ENCODE data around the gene ATP11A. TPM values are rescaled to one million over a fixed set of nuclear protein-coding genes. Genes with fewer than 3 reads are reported as not detected.

ATP11A gene
- total and polyA plus RNA-seq, 2 donors (not counting 3 experiments of a cell fraction or from before 2014, with no cell fraction given) = 16.5 to 88.1 TPM

- POLR2A ChIA-PET = no interaction called here
- Histone ChIP-seq H4K20me1 (replicated peaks; ENCODE audit: control insufficient read depth, extremely low read depth, insufficient read depth, low read length) (no peaks in the 10 kb centered on the region), H3K9ac (replicated peaks; ENCODE audit: extremely low read depth, insufficient read depth, low read length) (no peak overlapping the region), H3K9me1 (replicated peaks; ENCODE audit: control insufficient read depth, extremely low read depth, insufficient read depth, low read length) (no peaks in the 10 kb centered on the region), H3K27ac (ENCODE audit: insufficient read depth, low read depth, low read length) (no peak overlapping the region), H3K4me3 (replicated peaks in 1 of 3; ENCODE audit: insufficient read depth in 1 of 3, low read depth in 1 of 3, low read length in 3 of 3) (no peak overlapping the region), H2AFZ (ENCODE audit: low read depth, low read length) (no peak overlapping the region), H3K4me1 (ENCODE audit: control insufficient read depth, extremely low read depth, insufficient read depth, low read length) (no peaks in the 10 kb centered on the region), H3K4me2 (ENCODE audit: insufficient read depth, low read length) (no peak overlapping the region), H3K27me3 (ENCODE audit: control insufficient read depth in 2 of 2, insufficient read depth in 2 of 2, low read length in 2 of 2) (peaks cover 0 to 4% of the 10 kb centered on the region in 2 experiments), H3K36me3 (ENCODE audit: control insufficient read depth in 2 of 2, extremely low read depth in 1 of 2, insufficient read depth in 2 of 2, low read length in 2 of 2) (no peaks in the 10 kb centered on the region), H3K9me3 (replicated peaks; ENCODE audit: control insufficient read depth, insufficient read depth, low read length) (no peaks in the 10 kb centered on the region), H3K79me2 (ENCODE audit: control insufficient read depth, insufficient read depth, low read length) (no peaks in the 10 kb centered on the region)
- TF ChIP-seq MYC (IDR thresholded peaks at IDR 0.05; ENCODE audit: low read depth, low read length) = no peak
- no peak for TF ChIP-seq GATA2 (IDR thresholded peaks at IDR 0.05; ENCODE audit: insufficient read depth, insufficient read length, low read depth, low read length)
- TF ChIP-seq POLR2AphosphoS5 (IDR thresholded peaks at IDR 0.05; ENCODE audit: insufficient read depth, low read depth, low read length) = no peak
- TF ChIP-seq FOS (IDR thresholded peaks at IDR 0.05; ENCODE audit: borderline replicate concordance, insufficient read depth, low read length) = no peak
- TF ChIP-seq JUN (IDR thresholded peaks at IDR 0.05; ENCODE audit: borderline replicate concordance, insufficient read depth, insufficient read length, low read depth) = no peak
- no peak for TF ChIP-seq CTCF (IDR thresholded peaks at IDR 0.05; ENCODE audit: extremely low read depth in 1 of 2, insufficient read depth in 1 of 2, low read depth in 1 of 2, low read length in 2 of 2)
- TF ChIP-seq POLR2A (IDR thresholded peaks at IDR 0.05; ENCODE audit: low read depth, low read length) = no peak
- TF ChIP-seq EZH2 (IDR thresholded peaks at IDR 0.05; ENCODE audit: borderline replicate concordance, low read depth, low read length, severe bottlenecking) = no peak
- no peak for TF ChIP-seq MAX (IDR thresholded peaks at IDR 0.05; ENCODE audit: insufficient read depth, insufficient read length)
- DNase-seq (ENCODE audit: low read depth, low spot score) (no peak), FAIRE-seq (no peak)
- dilution Hi-C loops (cut with MboI; ENCODE audit: extremely low pct_ligation_motif_present, low sequenced_read_pairs) = no loop called here
- intact Hi-C loops (cut with micrococcal nuclease) = no loop called here
- BruUV-seq (replicated peaks) = no TSS peak
- CTCF ChIA-PET = no interaction called here
Measured at GRCh38 chr13:112664501-112665203, 25.2 kb upstream of the ATP11A start.

All from endothelial cell of umbilical vein (primary cell).